CD4-positive, alpha-beta T cell (primary cell): Measurements from ENCODE around the gene HINFP. TPM values are rescaled to one million over a fixed set of nuclear protein-coding genes. Genes with fewer than 3 reads are reported as not detected.

Experiments used
- ATAC-seq: fragments of 200-7000 bp; cut with Tn5 transposase; one replicate; pipeline ENCODE4 v1.10.0; 2022; ENCODE audit warnings: mild to moderate bottlenecking; ENCODE audit not compliant: poor library complexity
- CTCF ChIA-PET: fragments of 350-600 bp; sonication (Branson Sonifier 250); formaldehyde crosslinking; loops from one replicate; lab custom pipeline; 2021; ENCODE audit warnings: antibody characterized with exemption, inconsistent platforms; lab: Charles Lee
- POLR2A ChIA-PET: fragments of 350-600 bp; sonication (Branson Sonifier 250); formaldehyde crosslinking; loops from one replicate; lab custom pipeline; 2021; ENCODE audit warnings: antibody characterized with exemption, inconsistent platforms; lab: Charles Lee
- DNase-seq, 14 experiments: peaks; one replicate each; pipeline ENCODE4 v3.0.0-alpha.2; 2013 to 2020; ENCODE audit warnings: mixed read lengths in 2 of 14
- H3K27ac ChIP-seq, 2 donors: one replicate each; pipeline versions ENCODE4 v1.5.1 to v1.7.0; 2013; ENCODE audit warnings: low read length in 2 of 2, low read depth in 1 of 2, mild to moderate bottlenecking in 1 of 2
- H3K27me3 ChIP-seq, 2 experiments: 1 replicate in 1 of 2; 2 replicates in 1 of 2; pipeline versions ENCODE4 v1.6.1 to v1.7.0; 2013; ENCODE audit warnings: low read length in 2 of 2, control low read depth in 1 of 2, mild to moderate bottlenecking in 1 of 2, moderate library complexity in 1 of 2; ENCODE audit not compliant: insufficient read depth in 2 of 2, control insufficient read depth in 1 of 2
- H3K36me3 ChIP-seq: one replicate; pipeline ENCODE4 v1.6.1; 2013; ENCODE audit warnings: low read length, control low read depth; ENCODE audit not compliant: insufficient read depth
- H3K4me1 ChIP-seq: one replicate; pipeline ENCODE4 v1.6.1; 2013; ENCODE audit warnings: low read length, control low read depth; ENCODE audit not compliant: insufficient read depth
- H3K4me3 ChIP-seq: one replicate; pipeline ENCODE4 v1.5.1; 2013; ENCODE audit warnings: mild to moderate bottlenecking, low read length, moderate library complexity
- H3K9me3 ChIP-seq, 2 experiments: 1 replicate in 1 of 2; 2 replicates in 1 of 2; pipeline versions ENCODE4 v1.6.1 to v1.7.0; 2013; ENCODE audit warnings: low read length in 2 of 2, mild to moderate bottlenecking in 2 of 2, control low read depth in 1 of 2, moderate library complexity in 1 of 2; ENCODE audit not compliant: control insufficient read depth in 1 of 2, insufficient read depth in 1 of 2
- H3K27ac Mint-ChIP-seq: one replicate; pipeline ENCODE4 v1.8.0; 2020; ENCODE audit warnings: mixed read lengths
- H3K27me3 Mint-ChIP-seq: one replicate; pipeline ENCODE4 v1.8.0; 2021; ENCODE audit warnings: mixed read lengths
- H3K36me3 Mint-ChIP-seq: one replicate; pipeline ENCODE4 v1.8.0; 2021; ENCODE audit warnings: low read depth, mixed read lengths
- H3K4me1 Mint-ChIP-seq: one replicate; pipeline ENCODE4 v1.8.0; 2021; ENCODE audit warnings: low read depth, mixed read lengths
- H3K4me3 Mint-ChIP-seq: one replicate; pipeline ENCODE4 v1.8.0; 2020; ENCODE audit warnings: mild to moderate bottlenecking, mixed read lengths
- H3K9me3 Mint-ChIP-seq: one replicate; pipeline ENCODE4 v1.8.0; 2020; ENCODE audit warnings: mixed read lengths
- intact Hi-C, 2 experiments: fragments of 100-400 bp; cut with DNase I in 1 of 2; cut with micrococcal nuclease in 1 of 2; formaldehyde crosslinking; loops; one replicate each; pipeline versions ENCODE4 v1.15.1 to v1.9.0; 2023 to 2025; cut with DNase I, micrococcal nuclease
- total RNA-seq, 174 experiments: library from RNA in 2 of 174; stranded (reverse) in 2 of 174; gene quantifications; one replicate each; pipeline ENCODE4 v1.2.3 and lab custom pipeline; 2021 to 2026
- TF ChIP-seq, protein P1 (sequence below): fragments of 200-600 bp; IDR thresholded peaks from one replicate; pipeline ENCODE4 v1.8.0; 2022; ENCODE audit warnings: antibody characterized with exemption, mild to moderate bottlenecking

HINFP gene
- total RNA-seq, 2 experiments from 2014 or later: 17.6 to 20.5 TPM

- H3K9me3 ChIP-seq: no peaks in the 10 kb centered on the region
- H3K9me3 Mint-ChIP-seq: no peaks in the 10 kb centered on the region
- H3K27me3 ChIP-seq: peaks cover 20 to 25% of the 10 kb centered on the region in 2 experiments
- peak overlapping the region; percentile 51 for H3K4me3 ChIP-seq
- peak overlapping the region; percentile 84 for H3K4me3 Mint-ChIP-seq
- no peaks in the 10 kb centered on the region for H3K36me3 Mint-ChIP-seq
- DNase-seq: peak in 1 of 14 experiments; percentile 14
- ChIA-PET POLR2A (interaction anchor here (0.8 to 2.5 kb wide), 4 partner anchors 33 to 92 kb away, joined by 3 to 8 read pairs (median 3); partner anchors contain the start of genes CBL and HYOU1), CTCF (no interaction called here)
- H3K4me1 ChIP-seq: peaks cover 22% of the 10 kb centered on the region
- no peaks in the 10 kb centered on the region for H3K36me3 ChIP-seq
- H3K27ac Mint-ChIP-seq: no peak overlapping the region
- intact Hi-C loops: no loop called here
- H3K4me1 Mint-ChIP-seq: peaks cover 18% of the 10 kb centered on the region
- ATAC-seq: no peak
- no peak overlapping the region for H3K27ac ChIP-seq
- peaks cover 55% of the 10 kb centered on the region for H3K27me3 Mint-ChIP-seq
- TF ChIP-seq, protein P1, sequence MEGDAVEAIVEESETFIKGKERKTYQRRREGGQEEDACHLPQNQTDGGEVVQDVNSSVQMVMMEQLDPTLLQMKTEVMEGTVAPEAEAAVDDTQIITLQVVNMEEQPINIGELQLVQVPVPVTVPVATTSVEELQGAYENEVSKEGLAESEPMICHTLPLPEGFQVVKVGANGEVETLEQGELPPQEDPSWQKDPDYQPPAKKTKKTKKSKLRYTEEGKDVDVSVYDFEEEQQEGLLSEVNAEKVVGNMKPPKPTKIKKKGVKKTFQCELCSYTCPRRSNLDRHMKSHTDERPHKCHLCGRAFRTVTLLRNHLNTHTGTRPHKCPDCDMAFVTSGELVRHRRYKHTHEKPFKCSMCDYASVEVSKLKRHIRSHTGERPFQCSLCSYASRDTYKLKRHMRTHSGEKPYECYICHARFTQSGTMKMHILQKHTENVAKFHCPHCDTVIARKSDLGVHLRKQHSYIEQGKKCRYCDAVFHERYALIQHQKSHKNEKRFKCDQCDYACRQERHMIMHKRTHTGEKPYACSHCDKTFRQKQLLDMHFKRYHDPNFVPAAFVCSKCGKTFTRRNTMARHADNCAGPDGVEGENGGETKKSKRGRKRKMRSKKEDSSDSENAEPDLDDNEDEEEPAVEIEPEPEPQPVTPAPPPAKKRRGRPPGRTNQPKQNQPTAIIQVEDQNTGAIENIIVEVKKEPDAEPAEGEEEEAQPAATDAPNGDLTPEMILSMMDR: no peak
Observed at GRCh38 chr11:119148720-119149017, 27.3 kb downstream of the HINFP start.

- no peaks in the 10 kb centered on the region for H3K36me3 ChIP-seq
- no peak within 1 kb of the TSS for H3K27ac ChIP-seq
- no peaks in the 10 kb centered on the region for H3K9me3 ChIP-seq
- peak; percentile 43 for ATAC-seq
- ChIA-PET CTCF (no interaction called here), POLR2A (interaction anchor here (1.2 to 2.5 kb wide), 3 partner anchors 34 to 57 kb away, joined by 3 to 8 read pairs (median 3); partner anchors contain the start of gene CBL)
- peak within 1 kb of the TSS; percentile 51 for H3K4me3 ChIP-seq
- H3K9me3 Mint-ChIP-seq: no peaks in the 10 kb centered on the region
- DNase-seq: peak in 9 of 14 experiments; percentile 4 to 50 (median 16)
- peaks cover 22% of the 10 kb centered on the region for H3K4me1 ChIP-seq
- H3K4me1 Mint-ChIP-seq: peaks cover 18% of the 10 kb centered on the region
- intact Hi-C loops: no loop called here
- no peak within 1 kb of the TSS for H3K27ac Mint-ChIP-seq
- H3K27me3 ChIP-seq: peaks cover 20 to 25% of the 10 kb centered on the region in 2 experiments
- H3K27me3 Mint-ChIP-seq: peaks cover 57% of the 10 kb centered on the region
- no peaks in the 10 kb centered on the region for H3K36me3 Mint-ChIP-seq
- H3K4me3 Mint-ChIP-seq: peak within 1 kb of the TSS; percentile 84
- TF ChIP-seq, protein P1: no peak
Observed at GRCh38 chr11:119149018-119149785, 27.8 kb downstream of the HINFP start, which contains the start of gene ABCG4. Gene ABCG4, plus strand, starts transcription at chr11:119149052. Its CDS starts 914 bp downstream, at chr11:119149966.

- no peak overlapping the region for H3K27ac ChIP-seq
- intact Hi-C loops: no loop called here
- ChIA-PET CTCF (no interaction called here), POLR2A (interaction anchor here (1.2 to 2.5 kb wide), 2 partner anchors 34 to 47 kb away, joined by 3 to 8 read pairs; no protein-coding TSS in a partner anchor)
- DNase-seq (no peak), ATAC-seq (no peak)
- H3K27me3 ChIP-seq: peaks cover 20 to 25% of the 10 kb centered on the region in 2 experiments
- no peaks in the 10 kb centered on the region for H3K36me3 ChIP-seq
- H3K4me3 ChIP-seq: peak overlapping the region; percentile 51
- H3K36me3 Mint-ChIP-seq: no peaks in the 10 kb centered on the region
- no peaks in the 10 kb centered on the region for H3K9me3 ChIP-seq
- peak overlapping the region; percentile 58 for H3K4me3 Mint-ChIP-seq
- H3K9me3 Mint-ChIP-seq: no peaks in the 10 kb centered on the region
- peaks cover 53% of the 10 kb centered on the region for H3K27me3 Mint-ChIP-seq
- peaks cover 22% of the 10 kb centered on the region for H3K4me1 ChIP-seq
- no peak overlapping the region for H3K27ac Mint-ChIP-seq
- TF ChIP-seq, protein P1: no peak
- H3K4me1 Mint-ChIP-seq: peaks cover 18% of the 10 kb centered on the region
Observed at GRCh38 chr11:119149786-119150275, 28.5 kb downstream of the HINFP start.
